AG10803 (cell line): ENCODE measurements around the gene FILIP1L.
A peak's percentile ranks its signal among the peaks of the same experiment; 100 is the strongest.
"Not testable (repeated sequence)": the region's sequence is repeated elsewhere in the genome, so short reads cannot be mapped to it uniquely, and the experiment has no call there.

ENCODE experiments used
- DNase-seq: peaks from one replicate; pipeline ENCODE4 v3.0.0; 2010; ENCODE audit warnings: low read depth
- H3K4me3 ChIP-seq: 2 replicates; pipeline ENCODE4 v1.5.1; 2011; ENCODE audit warnings: mild to moderate bottlenecking, low read length, control low read depth
- TF ChIP-seq, protein P1 (sequence below): conservative IDR thresholded peaks from 2 replicates; pipeline ENCODE4 v1.5.1; 2011; ENCODE audit warnings: mild to moderate bottlenecking, low read length, control low read depth, inconsistent platforms

The FILIP1L gene

DNA sequence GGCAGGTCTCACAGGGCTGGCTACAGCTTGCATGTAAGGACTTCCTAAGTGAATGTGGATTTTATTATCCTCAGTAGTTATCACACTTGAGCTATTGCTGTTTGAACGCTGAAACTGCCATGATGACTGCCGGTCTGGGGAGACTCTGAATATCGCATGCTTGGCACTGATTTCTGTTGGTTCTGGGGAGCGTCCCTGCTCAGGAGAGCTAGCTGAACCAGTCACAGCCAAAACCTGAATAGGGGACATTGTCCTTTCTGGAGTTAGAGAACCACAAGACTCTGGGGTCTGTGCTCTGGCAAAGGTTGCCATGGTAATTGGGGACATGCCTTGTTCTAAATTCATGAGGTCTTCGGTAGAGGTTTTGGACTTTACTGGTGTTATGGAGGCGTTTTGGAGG is 265.9 kb downstream of the FILIP1L start:
- DNase-seq = no peak
- no peak overlapping the region for H3K4me3 ChIP-seq
- TF ChIP-seq, protein P1, sequence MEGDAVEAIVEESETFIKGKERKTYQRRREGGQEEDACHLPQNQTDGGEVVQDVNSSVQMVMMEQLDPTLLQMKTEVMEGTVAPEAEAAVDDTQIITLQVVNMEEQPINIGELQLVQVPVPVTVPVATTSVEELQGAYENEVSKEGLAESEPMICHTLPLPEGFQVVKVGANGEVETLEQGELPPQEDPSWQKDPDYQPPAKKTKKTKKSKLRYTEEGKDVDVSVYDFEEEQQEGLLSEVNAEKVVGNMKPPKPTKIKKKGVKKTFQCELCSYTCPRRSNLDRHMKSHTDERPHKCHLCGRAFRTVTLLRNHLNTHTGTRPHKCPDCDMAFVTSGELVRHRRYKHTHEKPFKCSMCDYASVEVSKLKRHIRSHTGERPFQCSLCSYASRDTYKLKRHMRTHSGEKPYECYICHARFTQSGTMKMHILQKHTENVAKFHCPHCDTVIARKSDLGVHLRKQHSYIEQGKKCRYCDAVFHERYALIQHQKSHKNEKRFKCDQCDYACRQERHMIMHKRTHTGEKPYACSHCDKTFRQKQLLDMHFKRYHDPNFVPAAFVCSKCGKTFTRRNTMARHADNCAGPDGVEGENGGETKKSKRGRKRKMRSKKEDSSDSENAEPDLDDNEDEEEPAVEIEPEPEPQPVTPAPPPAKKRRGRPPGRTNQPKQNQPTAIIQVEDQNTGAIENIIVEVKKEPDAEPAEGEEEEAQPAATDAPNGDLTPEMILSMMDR = no peak

DNA sequence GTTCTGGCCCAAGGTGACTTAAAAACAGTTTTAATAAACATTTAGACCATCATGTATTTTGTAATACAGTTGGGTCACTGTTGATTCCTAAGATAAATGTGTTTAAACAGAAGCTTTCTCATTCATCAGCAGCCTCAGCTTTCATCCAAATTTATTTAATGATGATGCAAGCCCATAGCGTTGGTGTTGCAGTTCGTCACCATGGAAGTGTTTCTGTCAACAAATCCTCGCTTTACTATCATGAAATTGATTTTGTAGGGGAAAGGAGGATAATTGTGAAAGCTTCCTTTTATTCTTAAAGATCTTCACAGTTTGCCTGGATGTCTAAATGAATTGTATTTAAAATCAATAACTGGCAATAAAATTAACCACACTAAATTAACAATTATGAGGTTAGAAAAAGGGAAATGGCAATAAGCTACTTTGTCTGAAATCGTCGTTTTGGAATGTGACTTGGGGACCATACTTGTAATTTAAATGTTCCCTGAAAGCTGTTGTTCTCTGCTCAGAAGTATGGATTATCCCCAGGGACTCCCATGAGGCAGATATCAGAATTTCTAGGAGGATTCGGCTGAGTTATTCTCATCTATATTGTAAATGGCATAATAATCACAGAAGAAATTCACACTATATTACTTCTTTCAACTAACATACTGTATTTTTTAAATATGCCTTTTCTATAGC is 267.7 kb downstream of the FILIP1L start:
- TF ChIP-seq, protein P1 = no peak
- DNase-seq = peak; percentile 90
- no peak overlapping the region for H3K4me3 ChIP-seq

DNA sequence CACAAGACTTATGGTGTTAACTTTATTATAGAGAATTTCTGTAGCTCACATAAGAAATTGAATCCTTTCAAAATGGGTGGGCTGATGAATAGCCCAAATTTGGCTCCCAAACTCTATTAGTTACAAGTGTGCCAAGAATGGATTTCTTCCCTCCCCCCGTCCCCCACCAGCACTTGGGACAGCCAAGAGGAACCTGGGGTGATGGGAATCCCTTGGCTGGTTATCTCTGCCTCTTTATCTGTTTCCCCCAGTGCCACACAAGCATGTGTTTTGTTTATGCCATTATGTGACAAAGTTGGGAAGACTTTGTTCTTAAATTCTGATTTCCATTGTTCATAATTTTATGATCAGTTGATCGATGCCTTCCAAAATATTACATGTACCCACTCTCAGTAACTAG is 268.3 kb downstream of the FILIP1L start:
- TF ChIP-seq, protein P1 = no peak
- H3K4me3 ChIP-seq = no peak overlapping the region
- no peak for DNase-seq

DNA sequence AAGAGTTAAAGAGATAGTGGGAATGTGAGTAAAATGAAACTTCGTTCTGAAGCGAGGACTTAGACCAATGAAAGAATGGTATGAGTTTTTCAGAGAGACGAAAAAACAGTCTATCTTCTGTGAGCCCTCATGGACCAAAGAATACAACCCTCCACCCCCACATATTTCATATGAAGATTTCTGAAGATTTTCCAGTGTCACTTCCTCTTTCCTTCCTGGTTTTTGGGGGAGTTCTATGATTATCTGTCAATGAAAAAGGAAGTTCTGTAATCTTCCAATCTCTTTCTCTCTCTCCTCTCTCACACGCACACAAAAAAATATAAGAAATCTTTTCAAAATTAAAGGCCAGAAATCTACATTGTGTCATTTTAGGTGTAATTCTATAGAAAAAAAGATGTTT is 269.0 kb downstream of the FILIP1L start:
- TF ChIP-seq, protein P1 = no peak
- H3K4me3 ChIP-seq = no peak overlapping the region
- DNase-seq = no peak

DNA sequence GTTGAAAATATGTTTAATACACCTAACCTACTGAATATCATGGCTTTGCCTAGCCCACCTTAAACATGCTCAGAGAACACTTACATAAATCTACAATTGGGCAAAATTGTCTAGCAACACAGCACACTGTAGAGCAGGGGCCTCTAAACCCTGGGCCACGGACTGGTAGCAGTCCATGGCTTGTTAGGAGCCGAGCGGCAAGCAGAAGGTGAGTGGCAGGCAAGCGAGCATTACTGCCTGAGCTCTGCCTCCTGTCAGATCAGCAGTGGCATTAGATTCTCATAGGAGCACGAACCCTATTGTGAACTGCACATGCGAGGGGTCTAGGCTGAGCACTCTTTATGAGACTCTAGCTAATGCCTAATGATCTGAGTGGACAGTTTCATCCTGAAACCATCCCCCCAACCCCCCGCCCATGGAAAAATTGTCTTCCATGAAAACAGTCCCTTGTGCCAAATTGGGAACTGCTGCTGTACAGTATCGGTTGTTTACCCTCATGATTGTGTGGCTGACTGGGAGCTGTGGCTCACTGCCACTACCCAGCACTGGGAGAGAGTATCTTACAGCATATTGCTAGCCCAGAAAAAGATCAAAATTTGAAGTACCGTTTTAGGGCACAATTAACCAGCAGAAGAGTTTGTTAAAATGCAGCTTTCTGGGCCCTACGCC is 270.6 kb downstream of the FILIP1L start:
- DNase-seq = peak; percentile 29
- no peak overlapping the region for H3K4me3 ChIP-seq
- TF ChIP-seq, protein P1 = no peak

DNA sequence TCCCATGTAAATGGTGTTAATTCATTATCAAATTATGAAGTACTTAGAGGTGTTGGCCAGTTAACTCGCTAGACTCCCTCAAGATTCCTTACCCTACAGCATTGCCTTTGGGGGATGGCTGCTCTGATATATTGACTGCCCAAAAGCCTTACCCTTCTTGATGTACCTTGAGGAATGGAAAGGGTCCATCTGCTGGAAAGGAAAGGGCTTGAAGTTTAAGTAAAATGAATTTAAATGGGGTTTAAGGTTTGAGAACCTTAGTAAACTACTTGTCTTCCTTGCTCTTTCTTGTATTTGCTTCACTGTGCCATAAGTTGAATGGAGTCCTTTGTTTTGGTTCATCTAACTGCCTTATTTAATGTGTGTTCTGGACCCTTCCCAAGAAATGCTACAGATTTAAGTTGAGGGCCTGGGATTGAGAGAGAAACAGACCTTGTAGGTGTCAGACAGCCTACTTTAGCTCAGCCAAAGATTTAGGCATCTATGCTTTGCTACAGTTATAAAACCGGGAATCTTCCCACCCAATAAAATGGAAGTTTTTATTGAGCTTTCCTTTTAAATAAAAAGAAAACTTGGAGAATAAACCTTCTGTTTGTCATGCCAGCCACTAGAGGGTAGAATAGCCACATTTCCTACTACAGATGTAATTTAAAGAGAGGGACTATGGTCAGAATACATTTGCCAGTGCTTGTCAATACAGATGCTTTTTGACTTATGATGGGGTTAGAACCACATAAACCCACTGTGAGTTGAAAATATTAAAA is 271.3 kb downstream of the FILIP1L start:
- peak; percentile 67 for DNase-seq
- TF ChIP-seq, protein P1 = peak; percentile 79

DNA sequence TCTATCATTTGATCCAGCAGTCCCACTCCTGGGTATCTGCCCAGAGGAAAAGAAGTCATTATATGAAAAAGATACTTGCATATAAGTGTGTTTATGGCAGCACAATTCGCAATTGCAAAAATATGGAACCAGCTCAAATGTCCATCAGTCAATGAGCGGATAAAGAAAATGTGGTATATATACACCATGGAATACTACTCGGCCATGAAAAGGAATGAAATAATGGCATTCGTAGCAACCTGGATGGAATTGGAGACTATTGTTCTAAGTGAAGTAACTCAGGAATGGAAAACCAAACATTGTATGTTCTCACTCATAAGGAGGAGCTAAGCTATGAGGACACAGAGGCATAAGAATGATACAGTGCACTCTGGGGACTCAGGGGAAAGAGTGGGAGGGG is 272.4 kb downstream of the FILIP1L start:
- H3K4me3 ChIP-seq, DNase-seq: not testable (repeated sequence)

More for the DNA sequence above, 271.3 kb downstream of the FILIP1L start:
- H3K4me3 ChIP-seq = no peak overlapping the region
